ENCODE results near the gene LRRN2.
"Not testable (repeated sequence)": the region's sequence is repeated elsewhere in the genome, so short reads cannot be mapped to it uniquely, and the experiment has no call there.

LRRN2 gene

GRCh38 chr1:204577794-204578478 lies 107.6 kb downstream of the LRRN2 start:
- DNase-seq, result no peak
- TF ChIP-seq GATA1 (IDR thresholded peaks at IDR 0.05; ENCODE audit: low read depth, low read length) (no peak), POLR2A (IDR thresholded peaks at IDR 0.05; ENCODE audit: low read length) (no peak)

- DNase-seq, result no peak
These were observed 109.1 kb downstream of the LRRN2 start for GRCh38 chr1:204576422-204576821.

GRCh38 chr1:204575221-204576190 lies 110.0 kb downstream of the LRRN2 start:
- DNase-seq, result no peak
- no peak for TF ChIP-seq GATA1 (IDR thresholded peaks at IDR 0.05; ENCODE audit: low read depth, low read length)

More at GRCh38 chr1:204576422-204576821, 109.1 kb downstream of the LRRN2 start:
- TF ChIP-seq GATA1 (IDR thresholded peaks at IDR 0.05; ENCODE audit: low read depth, low read length) (no peak), POLR2A (IDR thresholded peaks at IDR 0.05; ENCODE audit: low read length) (no peak)

DNA sequence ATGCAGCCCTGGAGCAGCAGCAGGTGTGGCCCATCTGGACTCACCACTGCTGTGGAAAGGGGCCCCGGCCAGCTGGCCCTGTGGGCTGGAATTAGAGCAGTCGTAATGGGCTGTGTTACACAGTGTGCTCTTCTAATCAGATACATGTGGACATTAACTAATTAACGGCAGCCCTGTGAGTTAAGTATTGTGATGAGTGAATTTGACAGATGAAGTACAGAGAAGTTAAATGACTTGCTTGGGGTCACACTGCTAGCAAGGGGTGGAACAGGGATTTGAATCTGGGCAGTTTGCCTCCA lies 110.7 kb downstream of the LRRN2 start:
- no peak for DNase-seq
- TF ChIP-seq POLR2A (IDR thresholded peaks at IDR 0.05; ENCODE audit: low read length), result no peak
- no peak for TF ChIP-seq GATA1 (IDR thresholded peaks at IDR 0.05; ENCODE audit: low read depth, low read length)

DNA sequence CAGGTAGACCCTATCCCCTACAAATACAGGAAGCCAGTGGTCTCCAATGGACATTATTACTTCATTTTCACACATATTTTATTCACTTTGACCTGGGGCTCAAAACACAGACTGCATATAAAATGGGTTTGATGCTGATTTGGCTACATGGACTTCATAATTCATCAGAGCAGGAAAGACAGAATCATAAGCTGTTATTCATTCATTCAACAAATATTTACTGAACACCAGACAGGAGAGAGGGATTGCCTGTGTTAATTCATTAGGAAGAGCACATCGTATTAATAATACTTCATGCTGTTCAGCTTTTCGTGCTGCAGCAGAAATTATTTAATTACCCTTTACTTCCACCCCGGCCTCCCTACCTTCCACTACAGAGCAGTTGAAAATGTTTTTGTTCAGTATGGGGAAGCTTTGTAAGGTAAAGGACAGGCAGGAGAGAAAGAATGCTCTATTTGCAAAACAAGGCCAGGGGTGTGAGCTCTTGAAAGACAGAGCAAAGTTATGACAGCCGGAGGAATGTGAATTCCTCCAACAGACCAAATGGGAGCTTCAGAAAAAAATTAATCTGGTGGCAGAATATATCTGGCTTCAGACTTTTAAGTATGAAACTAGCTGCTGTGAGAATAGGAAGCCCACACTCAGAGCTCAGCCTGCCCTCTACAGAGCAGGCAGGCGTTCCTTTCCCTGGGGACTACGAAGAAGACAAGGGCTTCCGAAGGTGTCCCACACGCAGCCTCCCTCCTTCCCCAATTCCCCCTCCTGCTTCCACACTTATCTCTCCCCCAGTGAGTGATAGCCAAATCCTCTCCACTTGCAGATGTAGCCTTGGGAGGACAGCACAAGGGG lies 111.3 kb downstream of the LRRN2 start:
- DNase-seq, result no peak
- TF ChIP-seq GATA1 (IDR thresholded peaks at IDR 0.05; ENCODE audit: low read depth, low read length), result no peak
- TF ChIP-seq POLR2A (IDR thresholded peaks at IDR 0.05; ENCODE audit: low read length), result no peak

DNA sequence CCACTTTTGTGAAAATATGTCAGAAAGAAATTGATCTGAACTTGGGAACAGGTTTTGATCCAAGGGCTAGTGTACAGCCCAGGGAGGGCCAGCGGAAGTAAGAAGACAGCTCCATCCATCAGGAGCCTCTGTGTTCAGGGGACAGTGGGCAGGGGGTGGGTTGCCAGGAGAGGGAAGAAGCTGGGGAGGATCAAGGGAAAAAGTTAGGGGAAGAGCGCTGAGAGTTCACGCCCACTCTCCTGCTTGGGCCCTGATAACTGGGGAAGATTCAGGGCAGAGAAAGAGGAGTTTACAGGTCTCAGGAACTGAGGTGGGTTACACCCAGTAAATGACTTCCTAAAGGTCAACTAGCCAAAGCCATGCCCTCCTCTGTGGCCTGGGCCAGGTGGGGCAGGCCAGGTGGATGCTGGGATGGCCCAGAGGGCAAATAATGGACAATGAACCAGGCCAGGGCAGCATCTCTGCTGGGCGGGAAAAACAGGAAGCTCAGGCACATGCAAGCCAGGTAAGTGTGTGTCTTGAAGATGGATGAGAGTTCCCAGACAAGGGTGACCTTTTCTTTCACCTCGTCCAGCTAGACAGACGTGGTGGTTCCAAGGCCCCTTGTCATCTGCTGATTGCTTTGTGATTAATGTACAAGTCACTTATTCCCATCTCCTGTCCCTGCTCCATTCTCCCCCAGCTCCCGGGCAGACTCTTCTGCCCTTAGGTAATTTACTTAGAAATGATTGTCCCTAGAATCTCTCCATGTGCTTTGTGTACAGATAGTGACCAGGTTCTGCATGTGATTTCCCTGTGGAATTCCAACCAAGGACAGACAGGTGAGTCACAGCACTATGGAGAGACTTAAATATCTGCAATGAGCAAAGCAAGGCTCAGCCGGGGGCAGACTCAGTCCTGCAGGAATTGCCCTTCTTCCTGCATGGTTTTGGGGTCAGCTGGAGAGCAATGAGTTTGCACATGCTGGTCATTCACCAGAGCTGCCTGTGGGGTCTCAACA lies 112.3 kb downstream of the LRRN2 start:
- TF ChIP-seq GATA1 (IDR thresholded peaks at IDR 0.05; ENCODE audit: low read depth, low read length), result no peak
- TF ChIP-seq POLR2A (IDR thresholded peaks at IDR 0.05; ENCODE audit: low read length), result no peak
- no peak for DNase-seq

DNA sequence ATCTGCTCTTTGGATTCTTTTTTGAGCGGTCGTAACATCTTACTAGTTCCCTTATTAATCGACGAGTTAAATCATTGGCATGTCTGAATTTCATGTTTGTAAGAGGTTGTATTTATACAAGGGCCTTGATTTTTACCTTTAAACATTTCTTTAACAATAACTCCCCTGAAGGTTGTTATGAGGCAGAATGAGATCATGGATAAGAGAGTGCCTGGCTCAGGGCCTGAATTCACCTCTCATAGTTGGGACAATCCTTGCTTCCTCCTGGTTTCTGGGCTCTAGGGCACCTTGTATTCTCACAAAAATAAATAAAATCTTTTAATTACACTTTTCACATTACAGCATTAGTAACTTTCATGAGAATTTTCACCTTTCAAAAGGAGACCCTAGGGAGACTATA lies 113.9 kb downstream of the LRRN2 start:
- TF ChIP-seq GATA1 (IDR thresholded peaks at IDR 0.05; ENCODE audit: low read depth, low read length), result no peak
- no peak for TF ChIP-seq POLR2A (IDR thresholded peaks at IDR 0.05; ENCODE audit: low read length)
- no peak for DNase-seq

GRCh38 chr1:204571128-204571527 lies 114.4 kb downstream of the LRRN2 start:
- DNase-seq, result no peak
- TF ChIP-seq POLR2A (IDR thresholded peaks at IDR 0.05; ENCODE audit: low read length) (no peak), GATA1 (IDR thresholded peaks at IDR 0.05; ENCODE audit: low read depth, low read length) (no peak)

DNA sequence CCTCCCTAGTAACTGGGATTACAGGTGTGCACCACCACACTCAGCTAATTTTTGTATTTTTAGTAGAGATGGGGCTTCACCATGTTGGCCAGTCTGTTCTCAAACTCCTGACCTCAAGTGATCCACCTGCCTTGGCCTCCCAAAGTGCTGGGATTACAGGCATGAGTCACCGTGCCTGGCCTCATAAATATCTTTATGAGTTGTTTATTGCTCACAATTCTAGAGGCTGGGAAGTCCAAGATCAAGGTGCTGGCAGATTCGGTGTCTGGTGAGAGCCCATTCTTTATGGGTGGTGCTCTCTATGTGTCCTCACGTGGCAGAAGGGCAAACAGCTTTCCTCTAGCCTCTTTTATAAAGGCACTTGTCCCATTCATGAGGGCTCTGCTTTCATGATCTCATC lies 115.5 kb downstream of the LRRN2 start:
- DNase-seq, result not testable (repeated sequence)

GRCh38 chr1:204569478-204569877 lies 116.1 kb downstream of the LRRN2 start:
- TF ChIP-seq GATA1 (IDR thresholded peaks at IDR 0.05; ENCODE audit: low read depth, low read length) (no peak), POLR2A (IDR thresholded peaks at IDR 0.05; ENCODE audit: low read length) (no peak)
- no peak for DNase-seq

GRCh38 chr1:204568576-204569315 lies 116.8 kb downstream of the LRRN2 start:
- DNase-seq, result no peak
- TF ChIP-seq POLR2A (IDR thresholded peaks at IDR 0.05; ENCODE audit: low read length), result no peak
- no peak for TF ChIP-seq GATA1 (IDR thresholded peaks at IDR 0.05; ENCODE audit: low read depth, low read length)
